GM12878 (cell line): Measurements from ENCODE around the gene MAPT. TPM values are rescaled to one million over a fixed set of nuclear protein-coding genes. Genes with fewer than 3 reads are reported as not detected.

ENCODE experiments used
- ATAC-seq: fragments of 200-7000 bp; cut with Tn5 transposase; 3 replicates; pipeline ENCODE4 v1.9.1; 2020; ENCODE audit warnings: mild to moderate bottlenecking, moderate library complexity
- BruUV-seq: library from RNA; stranded (reverse); fragments of 400-500 nt; replicated peaks from 2 replicates; lab custom pipeline; 2021; lab: Mats Ljungman, UMichigan
- CTCF ChIA-PET: fragments of 300-600 bp; sonication (Branson Sonifier 250); formaldehyde crosslinking; extraction: SDS; loops from one replicate; lab custom pipeline; 2021; ENCODE audit warnings: inconsistent platforms; lab: Yijun Ruan, JAX
- POLR2A ChIA-PET: fragments of 350-600 bp; formaldehyde crosslinking; extraction: SDS; loops from one replicate; lab custom pipeline; 2021; ENCODE audit warnings: inconsistent platforms; lab: Charles Lee
- RAD21 ChIA-PET: fragments of 300-600 bp; sonication (Branson Sonifier 250); formaldehyde crosslinking; loops from one replicate; lab custom pipeline; 2023; ENCODE audit warnings: antibody characterized with exemption; ENCODE audit not compliant: unreplicated experiment; lab: Charles Lee
- SMC1A ChIA-PET: fragments of 300-600 bp; sonication (Branson Sonifier 250); formaldehyde crosslinking; loops from one replicate; lab custom pipeline; 2023; ENCODE audit not compliant: unreplicated experiment, uncharacterized antibody; lab: Charles Lee
- DNase-seq: peaks from one replicate; pipeline ENCODE4 v3.0.0-alpha.2; 2011; ENCODE audit warnings: low read depth, low spot score
- FAIRE-seq: peaks from 3 replicates; lab custom pipeline; 2011; peaks lifted over from hg19 to GRCh38; lab: Jason Lieb, UNC
- H2AFZ ChIP-seq: 2 replicates; pipeline ENCODE4 v1.6.0; 2011; ENCODE audit warnings: low read depth, low read length, control low read depth; ENCODE audit not compliant: control insufficient read depth
- H3K27ac ChIP-seq: 2 replicates; pipeline ENCODE4 v1.5.1; 2011; ENCODE audit warnings: control low read depth; ENCODE audit not compliant: control insufficient read depth, insufficient read depth
- H3K27me3 ChIP-seq, 2 experiments: replicated peaks in 1 of 2; 2 replicates each; pipeline versions ENCODE4 v1.6.0 to v1.6.1; 2011; ENCODE audit warnings: low read length in 1 of 2; ENCODE audit not compliant: control insufficient read depth in 2 of 2, insufficient read depth in 2 of 2
- H3K36me3 ChIP-seq, 2 experiments: 2 replicates each; pipeline ENCODE4 v1.5.1; 2011; ENCODE audit warnings: low read length in 1 of 2; ENCODE audit not compliant: control insufficient read depth in 2 of 2, insufficient read depth in 2 of 2
- H3K4me1 ChIP-seq: 2 replicates; pipeline ENCODE4 v1.6.1; 2011; ENCODE audit warnings: mild to moderate bottlenecking, low read length, moderate library complexity, mixed read lengths; ENCODE audit not compliant: control insufficient read depth, insufficient read depth
- H3K4me2 ChIP-seq: 2 replicates; pipeline ENCODE4 v1.6.0; 2011; ENCODE audit warnings: control low read depth; ENCODE audit not compliant: control insufficient read depth, insufficient read depth
- H3K4me3 ChIP-seq: fragments of 200-600 bp; sonication (generic); 2 replicates; pipeline ENCODE4 v1.5.1; 2016
- H3K79me2 ChIP-seq: 2 replicates; pipeline ENCODE4 v1.6.0; 2011; ENCODE audit warnings: low read length; ENCODE audit not compliant: control insufficient read depth, insufficient read depth
- H3K9ac ChIP-seq: 2 replicates; pipeline ENCODE4 v1.8.0; 2011; ENCODE audit warnings: low read length, control low read depth, mixed read lengths; ENCODE audit not compliant: control insufficient read depth, insufficient read depth
- H3K9me3 ChIP-seq: replicated peaks from 3 replicates; pipeline ENCODE4 v1.5.1; 2011; ENCODE audit warnings: mild to moderate bottlenecking, low read length; ENCODE audit not compliant: control insufficient read depth, insufficient read depth
- H4K20me1 ChIP-seq: 2 replicates; pipeline ENCODE4 v1.6.0; 2011; ENCODE audit not compliant: control insufficient read depth, insufficient read depth
- BCL11A ChIP-seq: IDR thresholded peaks from 2 replicates; pipeline ENCODE4 v1.6.1; 2011; ENCODE audit warnings: low read depth, low read length
- BMI1 ChIP-seq: fragments of 450-650 bp; IDR thresholded peaks from 2 replicates; pipeline ENCODE4 v1.6.1; 2016; ENCODE audit warnings: mild to moderate bottlenecking, moderate library complexity, borderline replicate concordance
- CEBPB ChIP-seq, 2 experiments: fragments of 150-350 bp in 1 of 2; IDR thresholded peaks; 2 replicates each; pipeline ENCODE4 v1.6.1; 2012 to 2014; ENCODE audit warnings: low read depth in 2 of 2, low read length in 2 of 2, borderline replicate concordance in 1 of 2, inconsistent platforms in 1 of 2
- CHD1 ChIP-seq: IDR thresholded peaks from 2 replicates; pipeline ENCODE4 v1.6.1; 2012; ENCODE audit warnings: low read depth, low read length, improper control_type of control experiment
- ELK1 ChIP-seq: IDR thresholded peaks from 2 replicates; pipeline ENCODE4 v1.6.1; 2012; ENCODE audit warnings: low read depth, low read length, improper control_type of control experiment
- FOXM1 ChIP-seq: IDR thresholded peaks from 2 replicates; pipeline ENCODE4 v1.6.1; 2012; ENCODE audit warnings: low read depth, mild to moderate bottlenecking, inconsistent platforms, low read length, moderate library complexity
- GATAD2B ChIP-seq: fragments of 450-650 bp; conservative IDR thresholded peaks from 2 replicates; pipeline ENCODE4 v1.6.1; 2017; ENCODE audit warnings: low read depth, mild to moderate bottlenecking, moderate library complexity
- IKZF1 ChIP-seq: fragments of 450-650 bp; conservative IDR thresholded peaks from 2 replicates; pipeline ENCODE4 v1.6.1; 2017; ENCODE audit warnings: antibody characterized with exemption, mild to moderate bottlenecking
- NFXL1 ChIP-seq: fragments of 450-650 bp; IDR thresholded peaks from 2 replicates; pipeline ENCODE4 v1.6.1; 2017; ENCODE audit warnings: antibody characterized with exemption, mild to moderate bottlenecking, borderline replicate concordance
- PKNOX1 ChIP-seq: fragments of 450-650 bp; IDR thresholded peaks from 2 replicates; pipeline ENCODE4 v1.6.1; 2016; ENCODE audit warnings: mild to moderate bottlenecking
- REST ChIP-seq: IDR thresholded peaks from 2 replicates; pipeline ENCODE4 v1.6.1; 2012; ENCODE audit warnings: mild to moderate bottlenecking, low read depth, low read length
- ZNF24 ChIP-seq: fragments of 450-650 bp; IDR thresholded peaks from 2 replicates; pipeline ENCODE4 v1.6.1; 2017; ENCODE audit warnings: antibody characterized with exemption, mild to moderate bottlenecking
- WGBS: methylation state at CpG from one replicate; pipeline ENCODE4 v1.1.6; 2016; ENCODE audit warnings: low lambda C conversion rate; ENCODE audit not compliant: insufficient replicate concordance, insufficient coverage; ENCODE audit errors: missing lambda C conversion rate; 5-methylcytosine and 5-hydroxymethylcytosine counted together
- in situ Hi-C: fragments of 300-500 bp; cut with MboI; formaldehyde crosslinking; loops from 9 replicates; pipeline ENCODE4 v1.14.3; 2018; ENCODE audit warnings: mixed read lengths
- intact Hi-C: fragments of 100-400 bp; cut with micrococcal nuclease; formaldehyde crosslinking; loops from one replicate; pipeline ENCODE4 v1.14.2; 2022; ENCODE audit not compliant: unreplicated experiment
- polyA plus RNA-seq, 11 experiments: library from polyadenylated mRNA; depleted of rRNA in 4 of 11; unstranded in 6 of 11; stranded (reverse) in 5 of 11; fragments of >200 nt; fragmentation: Nextera tagmentation in 4 of 11; fragmentation: Illumina TruSeq in 1 of 11; extraction: Ambion mirVana in 4 of 11; extraction: Trizol in 1 of 11; gene quantifications; 1 replicate in 1 of 11; 2 replicates in 10 of 11; pipeline versions ENCODE4 v1.2.1 to v1.2.3, GENCODE V29; 2011 to 2016; ENCODE audit warnings: inconsistent platforms in 2 of 11, missing spikeins in 2 of 11, low read depth in 1 of 11
- total RNA-seq, 4 experiments: library from RNA; depleted of rRNA in 3 of 4; stranded (reverse); fragments of >200 nt in 3 of 4; fragmentation: Illumina TruSeq in 1 of 4; extraction: Trizol in 1 of 4; gene quantifications; 2 replicates each; pipeline versions ENCODE4 v1.2.1 to v1.2.3, GENCODE V29; 2013 to 2021

The MAPT gene
- total and polyA plus RNA-seq, 10 of the 15 experiments (the other 5 are each of a cell fraction or from before 2014, with no cell fraction given) = under 0.01 to 0.05 (median 0.03) TPM; not detected in 7

GRCh38 chr17:46031920-46032319 is 137.6 kb downstream of the MAPT start:
- BruUV-seq = no TSS peak
- Histone ChIP-seq H3K4me2 (no peak overlapping the region), H3K36me3 (peaks cover 26 to 43% of the 10 kb centered on the region in 2 experiments), H3K9ac (no peak overlapping the region), H3K27ac (no peak overlapping the region), H3K4me3 (no peak overlapping the region), H2AFZ (no peak overlapping the region), H3K4me1 (peaks cover 15% of the 10 kb centered on the region), H3K27me3 (no peaks in the 10 kb centered on the region), H3K9me3 (no peaks in the 10 kb centered on the region), H4K20me1 (no peaks in the 10 kb centered on the region), H3K79me2 (no peaks in the 10 kb centered on the region)
- ChIA-PET CTCF (interaction anchor here (0.6 kb wide), 1 partner anchor 30 kb away, joined by 3 read pairs; no protein-coding TSS in a partner anchor), RAD21 (no interaction called here), POLR2A (no interaction called here), SMC1A (no interaction called here)
- intact Hi-C loops = no loop called here
- TF ChIP-seq REST (no peak), CHD1 (no peak), NFXL1 (no peak), BMI1 (no peak), ELK1 (no peak), ZNF24 (no peak), BCL11A (no peak), PKNOX1 (no peak), FOXM1 (no peak), IKZF1 (no peak), GATAD2B (no peak), CEBPB (IDR thresholded peaks at IDR 0.05; ENCODE audit: borderline replicate concordance in 1 of 2, low read depth in 2 of 2, low read length in 2 of 2) (no peak)
- WGBS = 93% methylated on average over 8 of the region's 8 CpGs
- in situ Hi-C loops = no loop called here
- ATAC-seq = no peak
- DNase-seq = no peak
- FAIRE-seq = no peak
